Suprapubic skin (tissue), 3 donors: ENCODE measurements around the gene RPL41.

Experiments used
- CTCF ChIP-seq, 2 donors: fragments of 200-600 bp in 1 of 2; fragments of 450-650 bp in 1 of 2; sonication (generic) in 1 of 2; IDR thresholded peaks; one replicate each; pipeline ENCODE4 v1.5.1; 2016 to 2019; ENCODE audit warnings: antibody characterized with exemption in 2 of 2, mild to moderate bottlenecking in 1 of 2, moderate library complexity in 1 of 2
- EP300 ChIP-seq: sonication (generic); formaldehyde crosslinking; IDR thresholded peaks from one replicate; pipeline ENCODE4 v1.6.1; 2017; ENCODE audit warnings: antibody characterized with exemption
- POLR2A ChIP-seq, 2 donors: fragments of 450-650 bp; IDR thresholded peaks; one replicate each; pipeline ENCODE4 v1.6.1; 2017; ENCODE audit warnings: antibody characterized with exemption in 2 of 2, mild to moderate bottlenecking in 2 of 2, moderate library complexity in 2 of 2

GRCh38 chr12:56153678-56154065, 37.2 kb downstream of the RPL41 start:
- TF ChIP-seq CTCF (IDR thresholded peaks at IDR 0.05) (no peak), POLR2A (IDR thresholded peaks at IDR 0.05) (no peak), EP300 (no peak)
